HepG2 (cell line): ENCODE measurements around the gene ALDH3B1. TPM values are rescaled to one million over a fixed set of nuclear protein-coding genes. Genes with fewer than 3 reads are reported as not detected.
A peak's percentile ranks its signal among the peaks of the same experiment; 100 is the strongest.

Source experiments
- ATRX ChIP-seq: sonication (generic); formaldehyde crosslinking; IDR thresholded peaks from 2 replicates; pipeline ENCODE4 v1.4.0; 2020; ENCODE audit warnings: missing genetic modification reagents, borderline replicate concordance
- GPN1 ChIP-seq: sonication (generic); formaldehyde crosslinking; IDR thresholded peaks from 2 replicates; pipeline ENCODE4 v1.5.1; 2020; ENCODE audit warnings: missing genetic modification reagents, borderline replicate concordance
- HOXD1 ChIP-seq: sonication (generic); formaldehyde crosslinking; IDR thresholded peaks from 2 replicates; pipeline ENCODE4 v1.5.0; 2020; ENCODE audit warnings: missing genetic modification reagents
- MXI1 ChIP-seq: IDR thresholded peaks from 3 replicates; pipeline ENCODE4 v1.6.1; 2012; ENCODE audit warnings: low read depth, low read length, inconsistent platforms, borderline replicate concordance
- PHF8 ChIP-seq: sonication (generic); formaldehyde crosslinking; IDR thresholded peaks from 2 replicates; pipeline ENCODE4 v1.5.0; 2020; ENCODE audit warnings: missing genetic modification reagents
- TCF7L2 ChIP-seq: IDR thresholded peaks from 2 replicates; pipeline ENCODE4 v1.6.1; 2011; ENCODE audit warnings: mild to moderate bottlenecking, low read depth, low read length, moderate library complexity
- TGIF2 ChIP-seq: IDR thresholded peaks from 2 replicates; pipeline ENCODE4 v1.6.1; 2016; ENCODE audit warnings: control low read depth, missing compliant biosample characterization
- THYN1 ChIP-seq: sonication (generic); formaldehyde crosslinking; IDR thresholded peaks from 2 replicates; pipeline ENCODE4 v1.8.1; 2023; ENCODE audit warnings: low read depth, mild to moderate bottlenecking, moderate library complexity, missing genetic modification reagents, borderline replicate concordance
- ZBTB39 ChIP-seq: sonication (generic); formaldehyde crosslinking; IDR thresholded peaks from 2 replicates; pipeline ENCODE4 v1.5.0; 2020; ENCODE audit warnings: missing genetic modification reagents
- ZNF143 ChIP-seq: sonication (generic); formaldehyde crosslinking; IDR thresholded peaks from 2 replicates; pipeline ENCODE4 v1.4.0; 2020; ENCODE audit warnings: missing genetic modification reagents
- ZNF512 ChIP-seq: sonication (generic); formaldehyde crosslinking; IDR thresholded peaks from 2 replicates; pipeline ENCODE4 v1.4.0; 2020; ENCODE audit warnings: mild to moderate bottlenecking, missing genetic modification reagents
- ZNF597 ChIP-seq: sonication (generic); formaldehyde crosslinking; IDR thresholded peaks from 2 replicates; pipeline ENCODE4 v1.5.0; 2020; ENCODE audit warnings: missing genetic modification reagents
- ZNF770 ChIP-seq: sonication (generic); formaldehyde crosslinking; IDR thresholded peaks from 2 replicates; pipeline ENCODE4 v1.5.0; 2020; ENCODE audit warnings: mild to moderate bottlenecking, missing genetic modification reagents
- ZNF788 ChIP-seq: sonication (generic); formaldehyde crosslinking; IDR thresholded peaks from 2 replicates; pipeline ENCODE4 v1.5.0; 2020; ENCODE audit warnings: mild to moderate bottlenecking, missing genetic modification reagents, borderline replicate concordance
- polyA plus RNA-seq, 8 experiments: library from polyadenylated mRNA; depleted of rRNA in 3 of 8; stranded (reverse) in 7 of 8; unstranded in 1 of 8; fragments of >200 nt; fragmentation: Illumina TruSeq in 4 of 8; extraction: Trizol in 4 of 8; gene quantifications; 2 replicates each; pipeline versions ENCODE4 v1.2.1 to v1.2.3, GENCODE V29; 2011 to 2016; ENCODE audit warnings: low read depth in 4 of 8, missing spikeins in 1 of 8, mixed read lengths in 1 of 8; ENCODE audit not compliant: insufficient read depth in 1 of 8
- total RNA-seq, 5 experiments: library from RNA; depleted of rRNA; stranded (reverse); fragments of >200 nt; fragmentation: Illumina TruSeq; extraction: Trizol; gene quantifications; 2 replicates each; pipeline ENCODE4 v1.2.3, GENCODE V29; 2016; ENCODE audit warnings: low read depth in 1 of 5
- TF ChIP-seq, protein P1 (sequence below), 2 experiments: sonication (generic) in 1 of 2; formaldehyde crosslinking in 1 of 2; IDR thresholded peaks; 2 replicates each; pipeline versions ENCODE4 v1.4.0 to v1.6.1; 2016 to 2020; ENCODE audit warnings: borderline replicate concordance in 1 of 2, low read depth in 1 of 2, mild to moderate bottlenecking in 1 of 2, missing genetic modification reagents in 1 of 2
- TF ChIP-seq, protein P2 (sequence below): sonication (generic); formaldehyde crosslinking; IDR thresholded peaks from 2 replicates; pipeline ENCODE4 v1.4.0; 2020; ENCODE audit warnings: missing genetic modification reagents

The ALDH3B1 gene
- total and polyA plus RNA-seq, 2 of the 13 experiments (the other 11 are each of a cell fraction or from before 2014, with no cell fraction given): 4.0 to 6.7 TPM

DNA sequence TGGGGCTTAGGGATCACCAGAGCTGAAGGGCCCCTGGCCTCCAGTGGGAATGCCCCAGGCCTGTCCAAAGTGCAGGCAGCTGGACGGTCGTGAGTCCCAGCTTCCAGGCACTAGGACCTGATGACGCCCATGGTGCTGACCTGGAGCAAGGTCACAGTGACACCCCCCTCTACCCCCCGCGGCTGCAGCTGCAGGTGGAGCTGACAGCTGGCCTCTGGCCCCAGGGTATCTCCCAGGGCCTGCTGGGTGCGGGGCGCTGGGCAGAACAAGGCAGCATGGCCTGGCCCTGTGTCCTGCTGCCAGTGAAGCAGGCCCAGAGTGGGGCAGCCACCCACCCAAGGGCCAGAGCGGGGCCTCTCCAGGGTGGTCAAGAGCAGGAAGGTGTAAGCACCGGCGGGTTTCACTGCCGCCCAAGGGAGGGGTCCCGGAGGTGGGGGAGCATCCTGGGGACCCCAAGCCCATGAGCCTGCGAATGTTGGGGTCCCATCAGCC, 28.1 kb downstream of the ALDH3B1 start (continued):
- peak; percentile 92 for TF ChIP-seq MXI1
- TF ChIP-seq ZNF788 (CRISPR knock-in tag): peak; percentile 87; the same call in 1 of the 2 replicates
- peak; percentile 70 for TF ChIP-seq PHF8 (CRISPR knock-in tag)
- peak; percentile 99; the same call in 1 of the 2 replicates for TF ChIP-seq TGIF2 (CRISPR knock-in tag)
- TF ChIP-seq GPN1 (CRISPR knock-in tag): no peak
- TF ChIP-seq, protein P1, sequence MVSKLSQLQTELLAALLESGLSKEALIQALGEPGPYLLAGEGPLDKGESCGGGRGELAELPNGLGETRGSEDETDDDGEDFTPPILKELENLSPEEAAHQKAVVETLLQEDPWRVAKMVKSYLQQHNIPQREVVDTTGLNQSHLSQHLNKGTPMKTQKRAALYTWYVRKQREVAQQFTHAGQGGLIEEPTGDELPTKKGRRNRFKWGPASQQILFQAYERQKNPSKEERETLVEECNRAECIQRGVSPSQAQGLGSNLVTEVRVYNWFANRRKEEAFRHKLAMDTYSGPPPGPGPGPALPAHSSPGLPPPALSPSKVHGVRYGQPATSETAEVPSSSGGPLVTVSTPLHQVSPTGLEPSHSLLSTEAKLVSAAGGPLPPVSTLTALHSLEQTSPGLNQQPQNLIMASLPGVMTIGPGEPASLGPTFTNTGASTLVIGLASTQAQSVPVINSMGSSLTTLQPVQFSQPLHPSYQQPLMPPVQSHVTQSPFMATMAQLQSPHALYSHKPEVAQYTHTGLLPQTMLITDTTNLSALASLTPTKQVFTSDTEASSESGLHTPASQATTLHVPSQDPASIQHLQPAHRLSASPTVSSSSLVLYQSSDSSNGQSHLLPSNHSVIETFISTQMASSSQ (IDR thresholded peaks at IDR 0.05; ENCODE audit: low read depth): peak; percentile 27; the same call in 1 of the 2 replicates
- TF ChIP-seq, protein P1 (CRISPR knock-in tag; IDR thresholded peaks at IDR 0.05; ENCODE audit: borderline replicate concordance): peak; percentile 83; the same call in 1 of the 2 replicates
- peak; percentile 32; the same call in 1 of the 2 replicates for TF ChIP-seq ZNF770 (CRISPR knock-in tag)
- peak; percentile 74 for TF ChIP-seq ZNF143
- TF ChIP-seq ATRX: no peak
- TF ChIP-seq ZBTB39 (CRISPR knock-in tag): peak; percentile 67; the same call in 1 of the 2 replicates
- no peak for TF ChIP-seq ZNF512 (CRISPR knock-in tag)
- no peak for TF ChIP-seq TCF7L2
- no peak for TF ChIP-seq THYN1
- TF ChIP-seq, protein P2, sequence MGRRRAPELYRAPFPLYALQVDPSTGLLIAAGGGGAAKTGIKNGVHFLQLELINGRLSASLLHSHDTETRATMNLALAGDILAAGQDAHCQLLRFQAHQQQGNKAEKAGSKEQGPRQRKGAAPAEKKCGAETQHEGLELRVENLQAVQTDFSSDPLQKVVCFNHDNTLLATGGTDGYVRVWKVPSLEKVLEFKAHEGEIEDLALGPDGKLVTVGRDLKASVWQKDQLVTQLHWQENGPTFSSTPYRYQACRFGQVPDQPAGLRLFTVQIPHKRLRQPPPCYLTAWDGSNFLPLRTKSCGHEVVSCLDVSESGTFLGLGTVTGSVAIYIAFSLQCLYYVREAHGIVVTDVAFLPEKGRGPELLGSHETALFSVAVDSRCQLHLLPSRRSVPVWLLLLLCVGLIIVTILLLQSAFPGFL (CRISPR knock-in tag): no peak
- TF ChIP-seq HOXD1 (CRISPR knock-in tag): peak; percentile 76; the same call in 1 of the 2 replicates
- TF ChIP-seq ZNF597 (CRISPR knock-in tag): no peak
